NB4 (cell line): ENCODE results near the gene HMCN2.

Experiments
- DNase-seq: peaks from one replicate; pipeline ENCODE4 v3.0.0; 2010; ENCODE audit warnings: low read depth
- H3K4me3 ChIP-seq: one replicate; pipeline ENCODE4 v1.5.1; 2011; ENCODE audit warnings: mild to moderate bottlenecking, low read depth, low read length, moderate library complexity
- MYC ChIP-seq: IDR thresholded peaks from 2 replicates; pipeline ENCODE4 v1.6.1; 2011; ENCODE audit warnings: low read depth, low read length
- POLR2A ChIP-seq: IDR thresholded peaks from 2 replicates; pipeline ENCODE4 v1.6.1; 2011; ENCODE audit warnings: mild to moderate bottlenecking; ENCODE audit not compliant: insufficient read length; ENCODE audit errors: extremely low read depth
- TF ChIP-seq, protein P1 (sequence below): IDR thresholded peaks from 2 replicates; pipeline ENCODE4 v1.6.1; 2011; ENCODE audit warnings: low read depth, low read length
- TF ChIP-seq, protein P2 (sequence below): IDR thresholded peaks from one replicate; pipeline ENCODE4 v1.5.1; 2012; ENCODE audit warnings: low read depth, low read length

Gene HMCN2

DNA sequence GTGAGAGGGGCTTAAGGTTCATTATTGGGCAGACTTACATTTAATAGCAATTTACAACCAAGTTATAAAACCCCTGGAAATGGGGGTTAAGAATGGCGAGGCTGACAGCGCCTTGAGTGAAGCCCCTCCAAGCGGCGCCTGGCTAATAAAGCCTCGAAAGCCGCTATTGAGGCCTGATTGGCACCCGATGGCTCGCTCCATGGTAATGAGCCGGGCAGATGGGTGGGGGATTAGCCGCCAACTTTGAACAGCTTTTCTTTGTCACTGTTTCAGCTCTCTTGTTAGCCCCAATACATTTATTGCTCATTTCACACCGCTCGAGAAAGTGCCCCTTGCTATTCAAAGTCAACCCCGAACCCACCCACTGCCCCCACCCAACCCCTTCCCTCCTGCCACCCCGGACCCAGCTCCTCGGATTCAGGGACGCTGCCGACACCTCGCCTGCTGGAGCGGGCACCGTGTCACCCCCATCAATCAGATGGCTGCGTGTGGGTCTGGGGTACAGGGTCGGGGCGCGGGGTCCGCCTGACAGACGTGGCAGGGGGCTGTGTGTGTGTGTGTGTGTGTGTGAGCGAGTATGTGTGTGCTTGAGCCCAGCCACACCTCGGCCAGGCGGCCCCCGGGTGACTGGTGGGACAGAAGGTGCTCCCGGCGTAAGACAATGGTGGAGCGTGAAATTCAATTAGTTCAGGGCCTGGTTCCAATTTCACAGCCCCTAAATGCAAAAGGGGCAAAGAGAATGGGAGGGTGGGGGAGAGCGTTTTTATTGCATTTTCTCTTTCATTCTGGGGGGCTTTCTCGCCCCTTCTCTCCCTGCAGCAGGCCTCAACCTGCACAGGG is 213.4 kb downstream of the HMCN2 start:
- TF ChIP-seq, protein P1, sequence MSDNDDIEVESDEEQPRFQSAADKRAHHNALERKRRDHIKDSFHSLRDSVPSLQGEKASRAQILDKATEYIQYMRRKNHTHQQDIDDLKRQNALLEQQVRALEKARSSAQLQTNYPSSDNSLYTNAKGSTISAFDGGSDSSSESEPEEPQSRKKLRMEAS, result no peak
- TF ChIP-seq POLR2A (no peak), MYC (no peak)
- TF ChIP-seq, protein P2, sequence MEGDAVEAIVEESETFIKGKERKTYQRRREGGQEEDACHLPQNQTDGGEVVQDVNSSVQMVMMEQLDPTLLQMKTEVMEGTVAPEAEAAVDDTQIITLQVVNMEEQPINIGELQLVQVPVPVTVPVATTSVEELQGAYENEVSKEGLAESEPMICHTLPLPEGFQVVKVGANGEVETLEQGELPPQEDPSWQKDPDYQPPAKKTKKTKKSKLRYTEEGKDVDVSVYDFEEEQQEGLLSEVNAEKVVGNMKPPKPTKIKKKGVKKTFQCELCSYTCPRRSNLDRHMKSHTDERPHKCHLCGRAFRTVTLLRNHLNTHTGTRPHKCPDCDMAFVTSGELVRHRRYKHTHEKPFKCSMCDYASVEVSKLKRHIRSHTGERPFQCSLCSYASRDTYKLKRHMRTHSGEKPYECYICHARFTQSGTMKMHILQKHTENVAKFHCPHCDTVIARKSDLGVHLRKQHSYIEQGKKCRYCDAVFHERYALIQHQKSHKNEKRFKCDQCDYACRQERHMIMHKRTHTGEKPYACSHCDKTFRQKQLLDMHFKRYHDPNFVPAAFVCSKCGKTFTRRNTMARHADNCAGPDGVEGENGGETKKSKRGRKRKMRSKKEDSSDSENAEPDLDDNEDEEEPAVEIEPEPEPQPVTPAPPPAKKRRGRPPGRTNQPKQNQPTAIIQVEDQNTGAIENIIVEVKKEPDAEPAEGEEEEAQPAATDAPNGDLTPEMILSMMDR, result no peak
- no peak for DNase-seq
- H3K4me3 ChIP-seq, result no peak overlapping the region

DNA sequence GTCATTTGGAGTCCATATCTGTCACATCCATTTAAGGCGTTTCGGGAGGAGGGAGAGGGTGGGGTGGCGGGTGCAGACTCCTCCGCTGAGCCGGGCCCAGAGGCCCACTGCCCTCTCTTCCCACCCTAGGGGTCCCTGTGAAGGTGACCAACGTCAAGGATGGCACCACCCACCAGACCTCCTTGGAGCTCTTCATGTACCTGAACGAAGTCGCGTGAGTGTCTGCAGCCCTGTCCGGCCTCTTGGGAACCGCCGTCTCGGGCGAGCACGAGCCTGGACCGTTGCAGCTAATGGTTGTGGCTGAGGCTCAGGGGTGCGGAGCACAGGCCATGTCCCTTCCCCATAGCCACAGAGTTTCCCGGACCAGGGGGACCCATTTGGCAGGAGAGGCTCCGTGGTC is 214.0 kb downstream of the HMCN2 start:
- H3K4me3 ChIP-seq, result no peak overlapping the region
- TF ChIP-seq MYC (no peak), POLR2A (no peak)
- TF ChIP-seq, protein P1, result no peak
- TF ChIP-seq, protein P2, result no peak
- no peak for DNase-seq

DNA sequence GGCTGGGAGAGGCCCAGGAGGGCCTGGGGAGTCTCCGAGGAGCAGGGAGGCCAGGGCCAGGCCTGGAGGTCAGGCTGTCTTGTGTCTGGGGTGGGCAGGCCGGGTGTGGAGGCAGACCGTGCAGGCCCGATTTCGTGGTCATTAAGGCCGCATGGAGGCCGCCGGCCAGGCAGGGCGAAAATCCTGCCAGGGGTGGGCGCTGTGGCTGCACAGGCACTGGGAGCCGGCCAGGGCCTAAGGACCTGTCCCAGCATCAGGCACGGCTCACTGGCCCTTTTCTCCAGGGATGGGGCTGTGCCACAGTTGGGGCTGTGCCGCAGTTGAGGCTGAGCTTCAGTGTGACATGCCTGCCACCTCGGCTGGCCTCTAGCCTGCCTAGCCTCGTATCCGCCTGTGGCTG is 215.1 kb downstream of the HMCN2 start:
- DNase-seq, result no peak
- no peak for TF ChIP-seq POLR2A
- TF ChIP-seq, protein P2, result no peak
- no peak for TF ChIP-seq MYC
- TF ChIP-seq, protein P1, result no peak
- H3K4me3 ChIP-seq, result no peak overlapping the region

DNA sequence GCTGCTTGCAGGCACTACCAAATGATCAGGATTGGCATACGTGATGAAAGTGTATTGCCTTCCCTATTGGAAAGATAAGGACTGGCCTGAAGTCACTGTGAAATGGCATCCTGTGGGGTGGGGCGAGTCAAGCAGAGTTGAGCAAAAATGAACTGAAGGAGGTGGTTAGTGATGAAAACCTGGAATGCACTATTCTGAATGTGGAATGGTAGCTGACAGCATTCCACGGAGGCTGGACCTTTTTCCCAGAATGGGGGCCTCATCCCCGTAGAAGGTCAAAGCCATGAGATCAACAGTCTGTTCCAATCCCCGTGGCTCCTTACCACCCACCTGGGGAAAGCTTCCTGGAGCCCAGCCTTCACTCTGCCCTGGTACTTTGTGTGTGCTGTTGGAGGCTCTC is 216.9 kb downstream of the HMCN2 start:
- no peak overlapping the region for H3K4me3 ChIP-seq
- DNase-seq, result no peak
- TF ChIP-seq POLR2A (no peak), MYC (no peak)
- TF ChIP-seq, protein P1, result no peak
- TF ChIP-seq, protein P2, result no peak

DNA sequence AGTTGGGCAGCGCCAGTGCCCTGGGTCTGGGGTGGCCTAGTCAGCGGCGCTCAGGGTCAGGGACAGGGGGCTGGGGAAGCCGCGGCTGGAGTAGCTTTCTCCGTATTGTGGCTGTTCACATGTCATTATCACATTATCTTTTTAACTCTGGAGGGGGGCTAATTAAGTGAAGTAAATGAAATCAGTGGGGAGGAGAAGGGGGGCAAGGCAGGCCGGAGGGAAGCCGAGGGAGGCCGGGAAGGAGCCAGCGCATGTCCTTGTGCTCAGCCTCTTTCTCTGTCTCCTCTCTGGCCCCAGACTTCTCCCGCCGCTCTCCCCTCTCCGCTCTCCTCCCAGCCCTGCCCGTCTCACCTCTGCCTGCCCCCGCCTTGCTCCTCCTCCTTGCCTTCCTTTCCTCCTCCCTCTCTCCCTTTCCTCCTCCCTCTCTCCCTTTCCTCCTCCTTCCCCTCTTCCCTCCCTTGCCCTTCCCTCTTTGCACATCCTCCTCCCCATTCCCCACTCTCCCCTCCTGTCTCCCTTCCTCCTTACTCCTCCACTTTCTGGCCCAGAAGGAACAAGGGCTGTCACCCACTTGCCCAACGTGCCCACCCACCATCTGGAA is 217.9 kb downstream of the HMCN2 start:
- DNase-seq, result no peak
- H3K4me3 ChIP-seq, result no peak overlapping the region
- TF ChIP-seq, protein P2, result no peak
- no peak for TF ChIP-seq POLR2A
- TF ChIP-seq, protein P1, result no peak
- TF ChIP-seq MYC, result no peak
